Heart right ventricle (tissue), 16 donors: ENCODE measurements around the gene ADAMTS20. TPM values are rescaled to one million over a fixed set of nuclear protein-coding genes. Genes with fewer than 3 reads are reported as not detected.
"Not testable (repeated sequence)": the region's sequence is repeated elsewhere in the genome, so short reads cannot be mapped to it uniquely, and the experiment has no call there.

Experiments
- ATAC-seq, 8 donors: fragments of 200-7000 bp; cut with Tn5 transposase; one replicate each; pipeline ENCODE4 v1.9.1; 2020; ENCODE audit warnings: mild to moderate bottlenecking in 8 of 8, moderate library complexity in 8 of 8, moderate number of reproducible peaks in 1 of 8
- DNase-seq, 2 donors: peaks; one replicate each; pipeline ENCODE4 v3.0.0-alpha.2; 2020
- H3K27ac ChIP-seq, 10 donors: fragments of 200-600 bp; sonication (generic) in 2 of 10; one replicate each; pipeline versions ENCODE4 v1.5.0 to v1.8.0; 2020 to 2022; ENCODE audit warnings: mild to moderate bottlenecking in 3 of 10
- H3K27me3 ChIP-seq, 7 donors: fragments of 200-600 bp; one replicate each; pipeline ENCODE4 v1.8.0; 2021 to 2022; ENCODE audit warnings: mild to moderate bottlenecking in 2 of 7
- H3K36me3 ChIP-seq, 9 donors: fragments of 200-600 bp; sonication (generic) in 1 of 9; one replicate each; pipeline versions ENCODE4 v1.5.0 to v1.8.0; 2020 to 2022; ENCODE audit warnings: mild to moderate bottlenecking in 2 of 9
- H3K4me1 ChIP-seq, 9 donors: fragments of 200-600 bp; sonication (generic) in 1 of 9; one replicate each; pipeline versions ENCODE4 v1.5.0 to v1.8.0; 2020 to 2022; ENCODE audit warnings: mild to moderate bottlenecking in 4 of 9
- H3K4me3 ChIP-seq, 10 donors: fragments of 200-600 bp; sonication (generic) in 2 of 10; one replicate each; pipeline versions ENCODE4 v1.5.0 to v1.8.0; 2020 to 2022; ENCODE audit warnings: mild to moderate bottlenecking in 7 of 10, moderate library complexity in 2 of 10
- H3K9me3 ChIP-seq, 11 donors: fragments of 200-600 bp in 10 of 11; sonication (generic) in 2 of 11; one replicate each; pipeline versions ENCODE4 v1.5.0 to v1.8.0; 2013 to 2022; ENCODE audit warnings: mild to moderate bottlenecking in 2 of 11, control low read depth in 1 of 11, moderate library complexity in 1 of 11
- CTCF ChIP-seq, 9 donors: fragments of 200-600 bp; sonication (generic) in 2 of 9; IDR thresholded peaks; one replicate each; pipeline versions ENCODE4 v1.5.0 to v1.8.0; 2021 to 2022; ENCODE audit warnings: antibody characterized with exemption in 9 of 9, mild to moderate bottlenecking in 5 of 9, moderate library complexity in 1 of 9
- WGBS, 2 donors: extraction: QIAGEN DNeasy Blood & Tissue Kit; methylation state at CpG; one replicate each; pipeline ENCODE4 v1.1.7; 2013; ENCODE audit warnings: inconsistent platforms in 1 of 2; 5-methylcytosine and 5-hydroxymethylcytosine counted together
- intact Hi-C, 10 donors: fragments of 100-400 bp; cut with DNase I; formaldehyde crosslinking; loops; one replicate each; pipeline versions ENCODE4 v1.11.1 to v1.14.2; 2022
- polyA plus RNA-seq, 2 donors: library from polyadenylated mRNA; stranded (reverse); fragments of 200-250 nt; gene quantifications; one replicate each; pipeline ENCODE4 v1.2.3, GENCODE V29; 2013
- total RNA-seq, 10 donors: library from RNA; stranded (reverse); fragmentation: NEBNext Ultra II Directional in 3 of 10; extraction: Animal tissue kit (Norgen Biotek cat#: 25700) in 3 of 10; gene quantifications; one replicate each; pipeline versions ENCODE4 v1.2.1 to v1.2.4, GENCODE V29; 2021 to 2023
- donor health status: Arrhythmogenic right ventricular cardiomyopathy.
- donor health status: ischemic (EF 13 %, LVEDD 7.1; RV severe dilation, severe dysfunction).
- donor health status: healthy with polysubstance abuse.
- donor health status: DM: no; HTN: yes; CAD: no.
- donor health status: DM: no; HTN: no; CAD: no.
- donor health status: ischemic (EF 25% LVEDD 6.9; RV normal size, moderate dysfunction).
- donor health status: ischemic (EF 25% LVEDD 5.7; RV mildly dilated, moderate dysfunction).
- donor health status: healthy.
- donor health status: DM: yes; HTN: yes; CAD: no.
- donor health status: Ischemic cardiomyopathy.
- donor health status: ischemic (EF 35%, LVEDD 5.7; RV mildly dilated, moderate dysfunction).
- donor health status: nonischemic (EF 11% LVEDD 7.7; RV severe dilation, severe dysfunction).
- donor health status: DM: yes; HTN: yes; CAD: no.
- donor health status: PGD.
- donor health status: ischemic (EF 29% LVEDD 5.4; RV normal size, mild dysfunction).
- donor health status: nonischemic (EF 23%, LVEDD 6.1; RV moderate dilation, normal function).

Gene ADAMTS20
- total and polyA plus RNA-seq, 12 donors: not detected

GRCh38 chr12:43370263-43370662, 181.7 kb downstream of the ADAMTS20 start:
- no peak overlapping the region for H3K27ac ChIP-seq
- no peaks in the 10 kb centered on the region for H3K27me3 ChIP-seq
- TF ChIP-seq CTCF (IDR thresholded peaks at IDR 0.05): no peak
- no peak for DNase-seq
- no peaks in the 10 kb centered on the region for H3K4me1 ChIP-seq
- WGBS, 2 donors: 64 to 68% methylated on average over 1 of the region's 1 CpG
- intact Hi-C loops: no loop called here
- no peaks in the 10 kb centered on the region for H3K36me3 ChIP-seq
- peaks cover 0 to 3% (median 0%) of the 10 kb centered on the region in 11 donors for H3K9me3 ChIP-seq
- ATAC-seq: no peak
- no peak overlapping the region for H3K4me3 ChIP-seq

GRCh38 chr12:43362910-43363694, 188.9 kb downstream of the ADAMTS20 start:
- WGBS, 2 donors: 76 to 79% methylated on average over 2 of the region's 2 CpGs
- no peaks in the 10 kb centered on the region for H3K9me3 ChIP-seq
- no peak overlapping the region for H3K27ac ChIP-seq
- H3K36me3 ChIP-seq: no peaks in the 10 kb centered on the region
- DNase-seq (no peak), ATAC-seq (no peak)
- no peak for TF ChIP-seq CTCF (IDR thresholded peaks at IDR 0.05)
- H3K27me3 ChIP-seq: no peaks in the 10 kb centered on the region
- H3K4me3 ChIP-seq: no peak overlapping the region
- H3K4me1 ChIP-seq: no peaks in the 10 kb centered on the region
- intact Hi-C loops: no loop called here

GRCh38 chr12:43361031-43361710, 190.8 kb downstream of the ADAMTS20 start:
- ATAC-seq: no peak
- Histone ChIP-seq H3K4me3 (no peak overlapping the region), H3K9me3 (no peaks in the 10 kb centered on the region), H3K36me3 (no peaks in the 10 kb centered on the region), H3K4me1 (no peaks in the 10 kb centered on the region), H3K27me3 (no peaks in the 10 kb centered on the region), H3K27ac (no peak overlapping the region)
- no peak for DNase-seq
- WGBS, 2 donors: 75 to 79% methylated on average over 6 of the region's 6 CpGs
- intact Hi-C loops: no loop called here
- TF ChIP-seq CTCF (IDR thresholded peaks at IDR 0.05): no peak

GRCh38 chr12:43360001-43360400, 192.0 kb downstream of the ADAMTS20 start:
- H3K4me3 ChIP-seq, ATAC-seq, H3K4me1 ChIP-seq, intact Hi-C loops, H3K27me3 ChIP-seq, DNase-seq, H3K36me3 ChIP-seq, H3K9me3 ChIP-seq, H3K27ac ChIP-seq: not testable (repeated sequence)
- WGBS, 2 donors: 93 to 96% methylated on average over 10 of the region's 10 CpGs

- Histone ChIP-seq H3K36me3 (no peaks in the 10 kb centered on the region), H3K27me3 (peaks cover 0 to 4% (median 0%) of the 10 kb centered on the region in 7 donors), H3K27ac (no peak overlapping the region), H3K4me1 (no peaks in the 10 kb centered on the region), H3K9me3 (no peaks in the 10 kb centered on the region), H3K4me3 (no peak overlapping the region)
- intact Hi-C loops: no loop called here
- WGBS, 2 donors: 96 to 98% methylated on average over 1 of the region's 1 CpG
- TF ChIP-seq CTCF (IDR thresholded peaks at IDR 0.05): no peak
- no peak for DNase-seq
- no peak for ATAC-seq
Measured at GRCh38 chr12:43357141-43357540, 194.9 kb downstream of the ADAMTS20 start.
